HEK293T (cell line): Measurements from ENCODE around the gene GOSR1.
"Not testable (repeated sequence)": the region's sequence is repeated elsewhere in the genome, so short reads cannot be mapped to it uniquely, and the experiment has no call there.

Experiments
- ARNT ChIP-seq: fragments of 450-650 bp; IDR thresholded peaks from 2 replicates; pipeline ENCODE4 v1.6.1; 2017; ENCODE audit warnings: mild to moderate bottlenecking
- BHLHE40 ChIP-seq: fragments of 450-650 bp; IDR thresholded peaks from 2 replicates; pipeline ENCODE4 v1.6.1; 2016; ENCODE audit warnings: mild to moderate bottlenecking, moderate library complexity, borderline replicate concordance
- ELF4 ChIP-seq: fragments of 450-650 bp; IDR thresholded peaks from 2 replicates; pipeline ENCODE4 v1.6.1; 2017; ENCODE audit warnings: antibody characterized with exemption
- FOXA1 ChIP-seq: fragments of 450-650 bp; IDR thresholded peaks from 2 replicates; pipeline ENCODE4 v1.6.1; 2016; ENCODE audit warnings: mild to moderate bottlenecking
- FOXK2 ChIP-seq: fragments of 450-650 bp; IDR thresholded peaks from 2 replicates; pipeline ENCODE4 v1.6.1; 2016; ENCODE audit warnings: mild to moderate bottlenecking
- FOXM1 ChIP-seq: fragments of 450-650 bp; IDR thresholded peaks from 2 replicates; pipeline ENCODE4 v1.6.1; 2017; ENCODE audit warnings: mild to moderate bottlenecking, borderline replicate concordance
- SP1 ChIP-seq: fragments of 450-650 bp; IDR thresholded peaks from 2 replicates; pipeline ENCODE4 v1.6.1; 2017
- TARDBP ChIP-seq: fragments of 450-650 bp; IDR thresholded peaks from 2 replicates; pipeline ENCODE4 v1.6.1; 2016
- TF ChIP-seq, protein P1 (sequence below): fragments of 450-650 bp; IDR thresholded peaks from 2 replicates; pipeline ENCODE4 v1.6.1; 2016

GRCh38 chr17:30446640-30447039 is 30.6 kb upstream of the GOSR1 start:
- TF ChIP-seq SP1, FOXK2, TARDBP, FOXM1, FOXA1, BHLHE40, ARNT, ELF4: not testable (repeated sequence)
- TF ChIP-seq, protein P1, sequence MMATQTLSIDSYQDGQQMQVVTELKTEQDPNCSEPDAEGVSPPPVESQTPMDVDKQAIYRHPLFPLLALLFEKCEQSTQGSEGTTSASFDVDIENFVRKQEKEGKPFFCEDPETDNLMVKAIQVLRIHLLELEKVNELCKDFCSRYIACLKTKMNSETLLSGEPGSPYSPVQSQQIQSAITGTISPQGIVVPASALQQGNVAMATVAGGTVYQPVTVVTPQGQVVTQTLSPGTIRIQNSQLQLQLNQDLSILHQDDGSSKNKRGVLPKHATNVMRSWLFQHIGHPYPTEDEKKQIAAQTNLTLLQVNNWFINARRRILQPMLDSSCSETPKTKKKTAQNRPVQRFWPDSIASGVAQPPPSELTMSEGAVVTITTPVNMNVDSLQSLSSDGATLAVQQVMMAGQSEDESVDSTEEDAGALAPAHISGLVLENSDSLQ, result not testable (repeated sequence)
